ENCODE results near the gene CD302.

CD302 gene

DNA sequence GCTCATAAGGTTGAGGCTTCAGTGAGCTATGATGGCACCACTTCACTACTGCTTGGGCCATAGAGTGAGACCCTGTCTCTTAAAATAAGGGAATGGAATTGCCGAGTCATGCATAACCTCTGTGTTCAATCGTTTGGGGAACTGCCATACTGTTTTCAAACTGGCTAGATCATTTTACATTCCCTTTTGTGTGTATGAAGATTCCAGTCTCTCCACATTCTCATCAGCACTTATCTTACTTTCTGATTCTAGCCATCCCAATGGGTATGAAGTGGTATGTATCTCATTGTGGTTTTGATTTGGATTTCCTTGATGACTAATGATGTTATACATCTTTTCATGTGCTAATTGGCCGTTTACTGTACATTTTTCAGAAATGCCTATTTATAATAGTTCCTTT, 62.0 kb downstream of the CD302 start:
- no peak overlapping the region for H3K27ac ChIP-seq (ENCODE audit: low read depth, low read length)
- H3K9me2 ChIP-seq (replicated peaks; ENCODE audit: insufficient read depth, low read length): no peaks in the 10 kb centered on the region
- H3F3A ChIP-seq (ENCODE audit: insufficient read depth): no peaks in the 10 kb centered on the region
- no peak overlapping the region for H3K4me2 ChIP-seq (ENCODE audit: low read depth, low read length, poor library complexity, severe bottlenecking)
- peaks cover 30% of the 10 kb centered on the region for H3K36me3 ChIP-seq (ENCODE audit: low read length)
- no peaks in the 10 kb centered on the region for H3K9me3 ChIP-seq (ENCODE audit: insufficient read depth, low read length)
- H3K27me3 ChIP-seq (ENCODE audit: low read length): no peaks in the 10 kb centered on the region
- H4K20me1 ChIP-seq (ENCODE audit: low read depth, low read length): peaks cover 26% of the 10 kb centered on the region
- TF ChIP-seq, protein P1, sequence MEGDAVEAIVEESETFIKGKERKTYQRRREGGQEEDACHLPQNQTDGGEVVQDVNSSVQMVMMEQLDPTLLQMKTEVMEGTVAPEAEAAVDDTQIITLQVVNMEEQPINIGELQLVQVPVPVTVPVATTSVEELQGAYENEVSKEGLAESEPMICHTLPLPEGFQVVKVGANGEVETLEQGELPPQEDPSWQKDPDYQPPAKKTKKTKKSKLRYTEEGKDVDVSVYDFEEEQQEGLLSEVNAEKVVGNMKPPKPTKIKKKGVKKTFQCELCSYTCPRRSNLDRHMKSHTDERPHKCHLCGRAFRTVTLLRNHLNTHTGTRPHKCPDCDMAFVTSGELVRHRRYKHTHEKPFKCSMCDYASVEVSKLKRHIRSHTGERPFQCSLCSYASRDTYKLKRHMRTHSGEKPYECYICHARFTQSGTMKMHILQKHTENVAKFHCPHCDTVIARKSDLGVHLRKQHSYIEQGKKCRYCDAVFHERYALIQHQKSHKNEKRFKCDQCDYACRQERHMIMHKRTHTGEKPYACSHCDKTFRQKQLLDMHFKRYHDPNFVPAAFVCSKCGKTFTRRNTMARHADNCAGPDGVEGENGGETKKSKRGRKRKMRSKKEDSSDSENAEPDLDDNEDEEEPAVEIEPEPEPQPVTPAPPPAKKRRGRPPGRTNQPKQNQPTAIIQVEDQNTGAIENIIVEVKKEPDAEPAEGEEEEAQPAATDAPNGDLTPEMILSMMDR (IDR thresholded peaks at IDR 0.05; ENCODE audit: insufficient read depth, low read length, poor library complexity, severe bottlenecking): no peak
- TF ChIP-seq EZH2phosphoT487 (conservative IDR thresholded peaks at IDR 0.05; ENCODE audit: low read length): no peak
- peaks cover 90% of the 10 kb centered on the region for H3K79me2 ChIP-seq (ENCODE audit: insufficient read depth, low read length)
- H3K4me3 ChIP-seq (ENCODE audit: insufficient read depth, low read length, poor library complexity, severe bottlenecking): no peak overlapping the region
- H3K9ac ChIP-seq (ENCODE audit: low read length): no peak overlapping the region
- no peak overlapping the region for H2AFZ ChIP-seq (ENCODE audit: low read depth, low read length, severe bottlenecking)

DNA sequence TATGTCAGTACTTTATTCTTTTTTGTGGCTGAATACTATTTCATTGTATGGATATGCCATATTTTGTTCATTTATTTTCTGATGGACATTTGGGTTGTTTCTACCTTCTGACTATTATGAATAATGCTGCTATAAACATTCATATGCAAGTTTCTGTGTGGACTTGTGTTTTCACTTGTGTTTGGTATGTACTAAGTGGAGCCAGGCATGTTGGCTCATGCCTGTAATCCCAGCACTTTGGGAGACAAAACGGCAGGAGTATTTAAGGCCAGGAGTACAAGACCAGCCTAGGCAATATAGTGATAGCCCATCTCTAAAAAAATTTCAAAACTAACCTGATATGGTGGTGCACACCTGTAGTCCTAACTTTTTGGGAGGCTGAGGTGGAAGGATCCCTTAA, 62.4 kb downstream of the CD302 start:
- Histone ChIP-seq H3K4me2 (ENCODE audit: low read depth, low read length, poor library complexity, severe bottlenecking) (no peak overlapping the region), H3K9me2 (replicated peaks; ENCODE audit: insufficient read depth, low read length) (no peaks in the 10 kb centered on the region), H3F3A (ENCODE audit: insufficient read depth) (no peaks in the 10 kb centered on the region), H3K9ac (ENCODE audit: low read length) (no peak overlapping the region), H2AFZ (ENCODE audit: low read depth, low read length, severe bottlenecking) (no peak overlapping the region), H3K4me3 (ENCODE audit: insufficient read depth, low read length, poor library complexity, severe bottlenecking) (no peak overlapping the region), H3K36me3 (ENCODE audit: low read length) (peaks cover 34% of the 10 kb centered on the region), H3K79me2 (ENCODE audit: insufficient read depth, low read length) (peaks cover 92% of the 10 kb centered on the region), H4K20me1 (ENCODE audit: low read depth, low read length) (peaks cover 27% of the 10 kb centered on the region), H3K9me3 (ENCODE audit: insufficient read depth, low read length) (no peaks in the 10 kb centered on the region), H3K27me3 (ENCODE audit: low read length) (no peaks in the 10 kb centered on the region), H3K27ac (ENCODE audit: low read depth, low read length) (no peak overlapping the region)
- TF ChIP-seq, protein P1 (IDR thresholded peaks at IDR 0.05; ENCODE audit: insufficient read depth, low read length, poor library complexity, severe bottlenecking): no peak
- no peak for TF ChIP-seq EZH2phosphoT487 (conservative IDR thresholded peaks at IDR 0.05; ENCODE audit: low read length)

DNA sequence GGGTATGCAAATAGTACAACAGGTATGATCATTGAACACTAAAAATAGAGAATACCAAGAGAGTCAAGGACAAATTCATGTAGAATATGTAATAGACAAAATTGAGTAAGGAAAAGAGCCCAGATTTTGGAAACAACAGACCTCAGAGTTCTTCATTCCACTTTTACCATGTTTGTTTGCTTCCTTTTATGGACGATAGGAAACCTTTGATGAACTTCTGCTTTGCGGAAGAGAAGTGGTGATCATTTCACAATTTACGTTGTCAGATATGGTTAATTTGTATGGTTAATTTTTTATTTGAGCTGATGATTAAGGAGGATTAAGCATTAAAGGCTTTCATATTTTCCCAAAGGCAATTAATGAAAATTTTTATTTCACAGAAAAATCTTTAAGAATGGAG, 69.4 kb downstream of the CD302 start:
- H3K4me3 ChIP-seq (ENCODE audit: insufficient read depth, low read length, poor library complexity, severe bottlenecking): no peak overlapping the region
- peaks cover 66% of the 10 kb centered on the region for H4K20me1 ChIP-seq (ENCODE audit: low read depth, low read length)
- no peak overlapping the region for H3K9ac ChIP-seq (ENCODE audit: low read length)
- TF ChIP-seq EZH2phosphoT487 (conservative IDR thresholded peaks at IDR 0.05; ENCODE audit: low read length): no peak
- TF ChIP-seq, protein P1 (IDR thresholded peaks at IDR 0.05; ENCODE audit: insufficient read depth, low read length, poor library complexity, severe bottlenecking): no peak
- H3K79me2 ChIP-seq (ENCODE audit: insufficient read depth, low read length): peaks cover 92% of the 10 kb centered on the region
- no peak overlapping the region for H3K4me2 ChIP-seq (ENCODE audit: low read depth, low read length, poor library complexity, severe bottlenecking)
- no peak overlapping the region for H3K27ac ChIP-seq (ENCODE audit: low read depth, low read length)
- H2AFZ ChIP-seq (ENCODE audit: low read depth, low read length, severe bottlenecking): no peak overlapping the region
- no peaks in the 10 kb centered on the region for H3K27me3 ChIP-seq (ENCODE audit: low read length)
- no peaks in the 10 kb centered on the region for H3K9me2 ChIP-seq (replicated peaks; ENCODE audit: insufficient read depth, low read length)
- H3F3A ChIP-seq (ENCODE audit: insufficient read depth): no peaks in the 10 kb centered on the region; the same call in 1 of the 2 replicates
- H3K36me3 ChIP-seq (ENCODE audit: low read length): peaks cover 53% of the 10 kb centered on the region
- H3K9me3 ChIP-seq (ENCODE audit: insufficient read depth, low read length): no peaks in the 10 kb centered on the region

All from SU-DHL-6 (cell line).